ENCODE results near the gene TRIM38. TPM values are rescaled to one million over a fixed set of nuclear protein-coding genes. Genes with fewer than 3 reads are reported as not detected.
"Not testable (repeated sequence)": the region's sequence is repeated elsewhere in the genome, so short reads cannot be mapped to it uniquely, and the experiment has no call there.

Gene TRIM38
- polyA plus RNA-seq, 4 donors = 3.5 to 16.4 (median 6.1) TPM

DNA sequence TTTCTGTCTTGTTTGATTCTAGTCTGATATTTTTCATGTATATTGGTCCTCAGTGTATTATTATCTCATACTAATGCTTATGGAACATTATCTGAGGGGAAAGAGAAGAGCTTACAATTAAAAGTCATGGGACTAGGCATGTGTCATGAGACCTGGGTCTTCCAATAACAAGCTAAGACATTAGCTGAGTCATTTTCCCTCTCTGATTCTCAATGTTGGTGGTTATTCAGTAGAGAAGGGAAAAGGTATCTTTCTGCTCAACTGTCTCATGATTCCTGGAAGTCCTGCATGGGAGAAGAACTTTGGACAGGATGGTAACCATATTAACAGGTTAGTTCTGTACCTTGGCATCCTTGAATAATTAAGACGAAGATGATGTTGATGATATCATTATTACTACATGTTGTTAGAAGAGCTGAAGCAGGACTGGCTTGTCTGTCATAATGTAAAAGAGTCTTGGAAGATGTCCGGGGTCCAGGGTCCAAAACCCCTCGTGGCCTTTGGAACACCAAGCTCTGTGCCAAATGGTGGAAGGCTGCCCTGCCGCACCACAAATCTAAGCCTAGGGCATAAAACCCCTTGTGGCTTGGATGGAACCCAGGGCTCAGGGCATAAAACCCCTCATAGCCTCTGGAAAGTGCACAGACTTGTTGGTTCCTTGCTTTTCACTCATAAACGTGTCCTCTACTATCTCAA is 19.1 kb downstream of the TRIM38 start:
- no peak for FAIRE-seq

GRCh38 chr6:25984265-25984664 is 21.7 kb downstream of the TRIM38 start:
- peaks cover 0 to 39% (median 0%) of the 10 kb centered on the region in 3 donors for H3K4me1 ChIP-seq (ENCODE audit: control insufficient read depth in 3 of 3, insufficient read depth in 2 of 3, low read depth in 1 of 3, low read length in 2 of 3)
- FAIRE-seq = no peak
- 82 to 88% (median 85%) methylated on average over 2 of the region's 2 CpGs for WGBS, 3 donors

More for the DNA sequence above, 19.1 kb downstream of the TRIM38 start:
- H3K27me3 ChIP-seq (ENCODE audit: control insufficient read depth in 3 of 3, insufficient read depth in 3 of 3, low read length in 3 of 3) = no peaks in the 10 kb centered on the region
- 87 to 90% (median 90%) methylated on average over 5 of the region's 5 CpGs for WGBS, 3 donors
- H3K4me1 ChIP-seq (ENCODE audit: control insufficient read depth in 3 of 3, insufficient read depth in 2 of 3, low read depth in 1 of 3, low read length in 2 of 3) = peaks cover 0 to 39% (median 0%) of the 10 kb centered on the region in 3 donors
- no peaks in the 10 kb centered on the region for H3K9me3 ChIP-seq (ENCODE audit: control insufficient read depth in 2 of 2, insufficient read depth in 1 of 2, low read depth in 1 of 2, low read length in 1 of 2)
- peak overlapping the region in 1 of 3 donors; percentile 65 for H3K27ac ChIP-seq (ENCODE audit: low read depth in 1 of 3, low read length in 2 of 3)
- peaks cover 14 to 46% (median 15%) of the 10 kb centered on the region in 3 donors for H3K36me3 ChIP-seq (ENCODE audit: control insufficient read depth in 3 of 3, insufficient read depth in 2 of 3, low read depth in 1 of 3, low read length in 3 of 3)
- peak in 1 of 2 donors; percentile 68 for DNase-seq
- no peak overlapping the region for H3K4me3 ChIP-seq (ENCODE audit: low read depth in 1 of 3, low read length in 3 of 3)

DNA sequence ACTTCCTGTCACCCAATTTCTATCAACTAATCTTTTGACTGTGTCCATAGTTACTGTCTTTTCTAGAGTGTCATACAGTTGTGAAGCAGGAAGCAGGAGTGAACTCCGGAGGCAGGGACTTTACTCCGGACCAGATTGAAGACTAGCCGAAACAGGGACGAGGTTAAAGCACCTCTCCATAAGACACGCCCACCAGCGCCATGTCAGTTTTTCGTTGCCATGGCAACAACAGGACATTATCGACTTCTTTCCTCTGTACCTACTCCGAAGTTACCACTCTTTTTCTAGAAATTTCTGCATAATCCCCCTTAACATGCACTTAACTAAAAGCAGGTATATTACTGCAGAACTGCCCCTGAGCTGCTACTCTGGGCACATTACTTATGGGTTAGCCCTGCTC is 25.2 kb downstream of the TRIM38 start:
- WGBS, 3 donors = 84 to 93% (median 87%) methylated on average over 9 of the region's 9 CpGs
- no peak overlapping the region for H3K27ac ChIP-seq (ENCODE audit: low read depth in 1 of 3, low read length in 2 of 3)
- DNase-seq (no peak), FAIRE-seq (no peak)
- H3K27me3 ChIP-seq (ENCODE audit: control insufficient read depth in 3 of 3, insufficient read depth in 3 of 3, low read length in 3 of 3) = no peaks in the 10 kb centered on the region
- H3K9me3 ChIP-seq (ENCODE audit: control insufficient read depth in 2 of 2, insufficient read depth in 1 of 2, low read depth in 1 of 2, low read length in 1 of 2) = no peaks in the 10 kb centered on the region
- H3K4me3 ChIP-seq (ENCODE audit: low read depth in 1 of 3, low read length in 3 of 3) = no peak overlapping the region
- peaks cover 7 to 21% (median 10%) of the 10 kb centered on the region in 3 donors for H3K36me3 ChIP-seq (ENCODE audit: control insufficient read depth in 3 of 3, insufficient read depth in 2 of 3, low read depth in 1 of 3, low read length in 3 of 3)
- H3K4me1 ChIP-seq (ENCODE audit: control insufficient read depth in 3 of 3, insufficient read depth in 2 of 3, low read depth in 1 of 3, low read length in 2 of 3) = peaks cover 0 to 34% (median 0%) of the 10 kb centered on the region in 3 donors

More at GRCh38 chr6:25984265-25984664, 21.7 kb downstream of the TRIM38 start:
- Histone ChIP-seq H3K9me3 (ENCODE audit: control insufficient read depth in 2 of 2, insufficient read depth in 1 of 2, low read depth in 1 of 2, low read length in 1 of 2) (no peaks in the 10 kb centered on the region), H3K27me3 (ENCODE audit: control insufficient read depth in 3 of 3, insufficient read depth in 3 of 3, low read length in 3 of 3) (no peaks in the 10 kb centered on the region), H3K27ac (ENCODE audit: low read depth in 1 of 3, low read length in 2 of 3) (peak overlapping the region in 1 of 3 donors; percentile 55), H3K36me3 (ENCODE audit: control insufficient read depth in 3 of 3, insufficient read depth in 2 of 3, low read depth in 1 of 3, low read length in 3 of 3) (peaks cover 7 to 38% (median 13%) of the 10 kb centered on the region in 3 donors), H3K4me3 (ENCODE audit: low read depth in 1 of 3, low read length in 3 of 3) (no peak overlapping the region)
- no peak for DNase-seq

DNA sequence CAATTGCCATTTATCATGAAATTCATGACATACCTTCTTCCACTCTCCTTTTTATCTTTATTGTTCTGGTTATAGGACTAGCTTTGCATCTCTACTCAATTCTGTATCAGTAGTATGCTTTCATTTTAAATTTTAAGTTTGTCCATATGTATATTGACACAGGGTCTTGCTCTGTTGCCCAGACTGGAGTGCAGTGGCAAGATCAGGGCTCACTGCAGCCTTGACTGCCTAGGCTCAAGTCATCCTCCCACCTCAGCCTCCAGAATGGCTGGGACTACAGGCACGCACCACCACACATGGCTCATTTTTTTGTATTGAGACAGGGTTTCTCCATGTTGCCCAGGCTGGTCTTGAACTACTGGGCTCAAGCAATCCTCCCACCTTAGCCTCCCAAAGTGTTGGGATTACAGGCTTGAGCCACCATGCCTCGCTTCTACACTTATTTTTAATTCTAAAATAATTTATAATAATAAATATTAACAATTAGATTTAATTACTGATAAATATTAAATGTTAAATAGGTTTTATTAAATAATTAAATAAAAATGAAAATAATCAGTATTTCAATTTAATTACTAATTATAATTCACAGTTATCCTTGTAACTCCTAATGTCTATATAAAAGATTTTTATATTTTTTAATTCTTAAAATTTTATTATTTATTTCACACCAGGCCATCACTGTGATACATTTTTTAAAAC is 27.7 kb downstream of the TRIM38 start:
- DNase-seq (no peak), FAIRE-seq (peak; percentile 30)
- Histone ChIP-seq H3K9me3 (ENCODE audit: control insufficient read depth in 2 of 2, insufficient read depth in 1 of 2, low read depth in 1 of 2, low read length in 1 of 2) (no peaks in the 10 kb centered on the region), H3K27me3 (ENCODE audit: control insufficient read depth in 3 of 3, insufficient read depth in 3 of 3, low read length in 3 of 3) (no peaks in the 10 kb centered on the region), H3K27ac (ENCODE audit: low read depth in 1 of 3, low read length in 2 of 3) (no peak overlapping the region), H3K4me3 (ENCODE audit: low read depth in 1 of 3, low read length in 3 of 3) (no peak overlapping the region), H3K36me3 (ENCODE audit: control insufficient read depth in 3 of 3, insufficient read depth in 2 of 3, low read depth in 1 of 3, low read length in 3 of 3) (peaks cover 0 to 12% (median 0%) of the 10 kb centered on the region in 3 donors), H3K4me1 (ENCODE audit: control insufficient read depth in 3 of 3, insufficient read depth in 2 of 3, low read depth in 1 of 3, low read length in 2 of 3) (peaks cover 0 to 18% (median 0%) of the 10 kb centered on the region in 3 donors)
- 95 to 100% (median 95%) methylated on average over 2 of the region's 2 CpGs for WGBS, 3 donors

DNA sequence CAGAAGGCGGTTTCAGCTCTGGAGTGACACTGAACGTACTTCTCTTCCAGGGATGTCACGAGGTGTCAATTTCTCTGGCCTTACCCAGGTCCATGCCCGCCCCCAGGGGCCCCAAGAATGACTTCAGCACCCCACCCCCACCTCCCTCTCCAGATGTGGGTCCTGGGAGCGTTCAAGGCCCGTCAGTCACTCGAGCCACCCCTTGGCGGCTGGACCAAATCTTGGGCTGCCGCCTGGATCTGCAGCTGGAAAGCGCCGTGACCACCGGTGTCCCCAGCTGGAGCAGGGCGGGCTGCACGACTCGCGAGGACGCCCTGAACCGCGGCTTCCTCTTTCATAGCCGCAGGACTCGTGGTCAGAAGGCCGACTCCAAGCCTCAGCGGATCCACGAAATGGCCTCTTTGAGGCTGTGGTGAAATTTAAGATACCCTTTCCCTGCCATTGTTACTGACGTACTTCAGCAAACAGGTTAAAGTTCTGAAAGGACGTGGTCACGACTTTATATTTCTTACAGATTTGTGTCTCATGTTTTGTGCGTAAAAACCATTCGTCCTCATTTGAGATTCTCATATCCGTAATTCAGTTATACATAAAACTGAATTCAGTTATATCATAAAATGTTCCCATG is 29.3 kb downstream of the TRIM38 start:
- DNase-seq (peak; percentile 54 to 94), FAIRE-seq (no peak)
- peaks cover 0 to 9% (median 0%) of the 10 kb centered on the region in 3 donors for H3K36me3 ChIP-seq (ENCODE audit: control insufficient read depth in 3 of 3, insufficient read depth in 2 of 3, low read depth in 1 of 3, low read length in 3 of 3)
- H3K27me3 ChIP-seq (ENCODE audit: control insufficient read depth in 3 of 3, insufficient read depth in 3 of 3, low read length in 3 of 3) = no peaks in the 10 kb centered on the region
- peak overlapping the region; percentile 40 to 70 (median 64) for H3K4me3 ChIP-seq (ENCODE audit: low read depth in 1 of 3, low read length in 3 of 3)
- H3K27ac ChIP-seq (ENCODE audit: low read depth in 1 of 3, low read length in 2 of 3) = peak overlapping the region; percentile 60 to 90 (median 90)
- 2% methylated on average over 30 of the region's 30 CpGs for WGBS, 3 donors
- peaks cover 0 to 10% (median 0%) of the 10 kb centered on the region in 3 donors for H3K4me1 ChIP-seq (ENCODE audit: control insufficient read depth in 3 of 3, insufficient read depth in 2 of 3, low read depth in 1 of 3, low read length in 2 of 3)
- no peaks in the 10 kb centered on the region for H3K9me3 ChIP-seq (ENCODE audit: control insufficient read depth in 2 of 2, insufficient read depth in 1 of 2, low read depth in 1 of 2, low read length in 1 of 2)

GRCh38 chr6:25992413-25993340 is 30.1 kb downstream of the TRIM38 start:
- WGBS, 3 donors = 1% methylated on average over 47 to 52 of the region's 52 CpGs
- DNase-seq (peak; percentile 91 to 99), FAIRE-seq (no peak)
- H3K9me3 ChIP-seq (ENCODE audit: control insufficient read depth in 2 of 2, insufficient read depth in 1 of 2, low read depth in 1 of 2, low read length in 1 of 2) = no peaks in the 10 kb centered on the region
- peak overlapping the region; percentile 60 to 93 (median 90) for H3K27ac ChIP-seq (ENCODE audit: low read depth in 1 of 3, low read length in 2 of 3)
- peak overlapping the region; percentile 45 to 73 (median 70) for H3K4me3 ChIP-seq (ENCODE audit: low read depth in 1 of 3, low read length in 3 of 3)
- H3K27me3 ChIP-seq (ENCODE audit: control insufficient read depth in 3 of 3, insufficient read depth in 3 of 3, low read length in 3 of 3) = no peaks in the 10 kb centered on the region
- H3K4me1 ChIP-seq (ENCODE audit: control insufficient read depth in 3 of 3, insufficient read depth in 2 of 3, low read depth in 1 of 3, low read length in 2 of 3) = peaks cover 0 to 10% (median 0%) of the 10 kb centered on the region in 3 donors
- peaks cover 0 to 9% (median 0%) of the 10 kb centered on the region in 3 donors for H3K36me3 ChIP-seq (ENCODE audit: control insufficient read depth in 3 of 3, insufficient read depth in 2 of 3, low read depth in 1 of 3, low read length in 3 of 3)

- WGBS, 3 donors = 36 to 53% (median 37%) methylated on average over 7 of the region's 7 CpGs
- DNase-seq; H3K9me3 ChIP-seq (ENCODE audit: control insufficient read depth in 2 of 2, insufficient read depth in 1 of 2, low read depth in 1 of 2, low read length in 1 of 2); FAIRE-seq; H3K4me1 ChIP-seq (ENCODE audit: control insufficient read depth in 3 of 3, insufficient read depth in 2 of 3, low read depth in 1 of 3, low read length in 2 of 3); H3K36me3 ChIP-seq (ENCODE audit: control insufficient read depth in 3 of 3, insufficient read depth in 2 of 3, low read depth in 1 of 3, low read length in 3 of 3); H3K27me3 ChIP-seq (ENCODE audit: control insufficient read depth in 3 of 3, insufficient read depth in 3 of 3, low read length in 3 of 3): not testable (repeated sequence)
- peak overlapping the region in 1 of 3 donors; percentile 93 for H3K27ac ChIP-seq (ENCODE audit: low read depth in 1 of 3, low read length in 2 of 3)
- H3K4me3 ChIP-seq (ENCODE audit: low read depth in 1 of 3, low read length in 3 of 3) = peak overlapping the region in 2 of 3 donors; percentile 70 to 73
These were observed 30.7 kb downstream of the TRIM38 start for GRCh38 chr6:25993341-25993684.

Data from small intestine (tissue), 7 donors.